Tibial nerve (tissue), 4 donors: ENCODE results near the gene RDX. TPM values are rescaled to one million over a fixed set of nuclear protein-coding genes. Genes with fewer than 3 reads are reported as not detected.

Experiments used
- DNase-seq, 2 donors: peaks; one replicate each; pipeline ENCODE4 v3.0.0-alpha.2; 2019; ENCODE audit warnings: low spot score in 2 of 2
- H3K27ac ChIP-seq, 4 donors: fragments of 200-600 bp; sonication (generic) in 3 of 4; one replicate each; pipeline ENCODE4 v1.5.1; 2017 to 2019; ENCODE audit warnings: mild to moderate bottlenecking in 1 of 4
- H3K27me3 ChIP-seq, 2 donors: fragments of 200-600 bp; sonication (generic) in 1 of 2; one replicate each; pipeline versions ENCODE4 v1.5.1 to v1.6.0; 2017 to 2019
- H3K36me3 ChIP-seq, 3 donors: fragments of 200-600 bp; sonication (generic); one replicate each; pipeline ENCODE4 v1.5.1; 2018 to 2019
- H3K4me1 ChIP-seq, 4 donors: fragments of 200-600 bp; sonication (generic) in 3 of 4; one replicate each; pipeline ENCODE4 v1.5.1; 2017 to 2019
- H3K4me3 ChIP-seq, 4 donors: fragments of 200-600 bp; sonication (generic) in 3 of 4; one replicate each; pipeline ENCODE4 v1.5.1; 2017 to 2019; ENCODE audit warnings: mild to moderate bottlenecking in 1 of 4, moderate library complexity in 1 of 4
- H3K9me3 ChIP-seq, 4 donors: fragments of 200-600 bp; sonication (generic) in 3 of 4; one replicate each; pipeline ENCODE4 v1.5.1; 2017 to 2019
- CTCF ChIP-seq, 5 experiments: fragments of 200-600 bp in 3 of 5; fragments of 450-650 bp in 2 of 5; sonication (generic) in 3 of 5; IDR thresholded peaks; one replicate each; pipeline ENCODE4 v1.5.1; 2016 to 2019; ENCODE audit warnings: antibody characterized with exemption in 5 of 5, mild to moderate bottlenecking in 3 of 5, moderate library complexity in 2 of 5
- EP300 ChIP-seq, 2 donors: sonication (generic); formaldehyde crosslinking; IDR thresholded peaks; one replicate each; pipeline ENCODE4 v1.6.1; 2017; ENCODE audit warnings: antibody characterized with exemption in 2 of 2, mild to moderate bottlenecking in 1 of 2
- POLR2A ChIP-seq, 2 donors: fragments of 450-650 bp; IDR thresholded peaks; one replicate each; pipeline ENCODE4 v1.6.1; 2017; ENCODE audit warnings: antibody characterized with exemption in 2 of 2, mild to moderate bottlenecking in 2 of 2, moderate library complexity in 2 of 2
- WGBS, 2 donors: methylation state at CpG; one replicate each; pipeline ENCODE4 v1.1.5; 2018; 5-methylcytosine and 5-hydroxymethylcytosine counted together
- total RNA-seq, 4 donors: library from RNA; depleted of rRNA; stranded (reverse); fragments of >200 nt; gene quantifications; one replicate each; pipeline ENCODE4 v1.1.0, GENCODE V29; 2016

The RDX gene
- 100 to 1,000 TPM in 1 of 4 donors, 10 to 100 TPM in 3; 59.8 to 120 (median 88.8) TPM for total RNA-seq

GRCh38 chr11:110296226-110297075 lies at the start of gene RDX:
TSS of gene RDX (minus strand) at chr11:110296614. CDS start at chr11:110279692, 16,922 bp downstream.
- H3K4me1 ChIP-seq: peaks cover 0 to 46% (median 20%) of the 10 kb centered on the region in 4 donors
- DNase-seq: peak; percentile 35 to 38
- H3K9me3 ChIP-seq: no peaks in the 10 kb centered on the region
- 1% methylated on average over 25 to 52 of the region's 113 CpGs for WGBS, 2 donors
- H3K27me3 ChIP-seq: no peaks in the 10 kb centered on the region
- H3K4me3 ChIP-seq: peak within 1 kb of the TSS; percentile 83 to 99 (median 93)
- no peaks in the 10 kb centered on the region for H3K36me3 ChIP-seq
- TF ChIP-seq EP300 (IDR thresholded peaks at IDR 0.05): peak in 1 of 2 donors; percentile 9
- peak in 1 of 2 donors; percentile 60 for TF ChIP-seq POLR2A (IDR thresholded peaks at IDR 0.05)
- TF ChIP-seq CTCF (IDR thresholded peaks at IDR 0.05): peak in 4 of 5 experiments; percentile 11 to 58 (median 43)
- peak within 1 kb of the TSS; percentile 97 to 99 (median 98) for H3K27ac ChIP-seq

- Histone ChIP-seq H3K27me3 (no peaks in the 10 kb centered on the region), H3K4me1 (peaks cover 0 to 21% (median 6%) of the 10 kb centered on the region in 4 donors), H3K36me3 (no peaks in the 10 kb centered on the region), H3K27ac (no peak overlapping the region), H3K4me3 (no peak overlapping the region), H3K9me3 (no peaks in the 10 kb centered on the region)
- TF ChIP-seq CTCF (IDR thresholded peaks at IDR 0.05): no peak
- TF ChIP-seq EP300 (IDR thresholded peaks at IDR 0.05): no peak
- no peak for TF ChIP-seq POLR2A (IDR thresholded peaks at IDR 0.05)
- DNase-seq: no peak
- 69 to 77% methylated on average over 3 of the region's 3 CpGs for WGBS, 2 donors
These were observed 49.3 kb upstream of the RDX start for GRCh38 chr11:110345743-110346142.

GRCh38 chr11:110340436-110340835 lies 44.0 kb upstream of the RDX start:
- Histone ChIP-seq H3K27ac (no peak overlapping the region), H3K4me3 (no peak overlapping the region), H3K9me3 (no peaks in the 10 kb centered on the region), H3K4me1 (no peaks in the 10 kb centered on the region), H3K27me3 (no peaks in the 10 kb centered on the region), H3K36me3 (no peaks in the 10 kb centered on the region)
- 55 to 63% methylated on average over 2 of the region's 2 CpGs for WGBS, 2 donors
- TF ChIP-seq POLR2A (IDR thresholded peaks at IDR 0.05) (no peak), EP300 (IDR thresholded peaks at IDR 0.05) (no peak), CTCF (IDR thresholded peaks at IDR 0.05) (no peak)
- DNase-seq: no peak

- Histone ChIP-seq H3K36me3 (no peaks in the 10 kb centered on the region), H3K27ac (no peak overlapping the region), H3K27me3 (no peaks in the 10 kb centered on the region), H3K4me1 (no peaks in the 10 kb centered on the region), H3K9me3 (no peaks in the 10 kb centered on the region), H3K4me3 (no peak overlapping the region)
- TF ChIP-seq POLR2A (IDR thresholded peaks at IDR 0.05) (no peak), EP300 (IDR thresholded peaks at IDR 0.05) (no peak), CTCF (IDR thresholded peaks at IDR 0.05) (no peak)
- DNase-seq: no peak
- WGBS, 2 donors: 66 to 67% methylated on average over 3 of the region's 3 CpGs
These were observed 43.2 kb upstream of the RDX start for GRCh38 chr11:110339456-110340250.
